Endothelial cell of umbilical vein (primary cell): ENCODE results near the gene NRG3. TPM values are rescaled to one million over a fixed set of nuclear protein-coding genes. Genes with fewer than 3 reads are reported as not detected.

ENCODE experiments used
- BruUV-seq: library from RNA; stranded (reverse); fragments of 400-500 nt; replicated peaks from 2 replicates; lab custom pipeline; 2021; lab: Mats Ljungman, UMichigan
- CTCF ChIA-PET: fragments of 300-600, 350-600 bp; sonication (Branson Sonifier 250); formaldehyde crosslinking; loops from one replicate; lab custom pipeline; 2021; ENCODE audit warnings: antibody characterized with exemption, inconsistent platforms; lab: Charles Lee
- POLR2A ChIA-PET: fragments of 300-600, 350-600 bp; sonication (Branson Sonifier 250); formaldehyde crosslinking; loops from one replicate; lab custom pipeline; 2021; ENCODE audit warnings: antibody characterized with exemption, inconsistent platforms; lab: Charles Lee
- DNase-seq: peaks from one replicate; pipeline ENCODE4 v3.0.0-alpha.2; 2011; ENCODE audit warnings: low read depth, low spot score
- FAIRE-seq: peaks from 2 replicates; lab custom pipeline; 2011; peaks lifted over from hg19 to GRCh38; lab: Jason Lieb, UNC
- H2AFZ ChIP-seq: 2 replicates; pipeline ENCODE4 v1.6.0; 2012; ENCODE audit warnings: low read depth, low read length, control low read depth, inconsistent platforms
- H3K27ac ChIP-seq: 2 replicates; pipeline ENCODE4 v1.5.1; 2011; ENCODE audit warnings: low read depth, mild to moderate bottlenecking, control low read depth, low read length, moderate library complexity; ENCODE audit not compliant: insufficient read depth
- H3K27me3 ChIP-seq, 2 experiments: 2 replicates each; pipeline versions ENCODE4 v1.6.0 to v1.6.1; 2011; ENCODE audit warnings: low read length in 2 of 2, mixed read lengths in 1 of 2; ENCODE audit not compliant: control insufficient read depth in 2 of 2, insufficient read depth in 2 of 2
- H3K36me3 ChIP-seq, 2 experiments: 2 replicates in 1 of 2; 3 replicates in 1 of 2; pipeline ENCODE4 v1.5.1; 2011; ENCODE audit warnings: low read length in 2 of 2, mild to moderate bottlenecking in 1 of 2, moderate library complexity in 1 of 2; ENCODE audit not compliant: control insufficient read depth in 2 of 2, insufficient read depth in 2 of 2; ENCODE audit errors: extremely low read depth in 1 of 2
- H3K4me1 ChIP-seq: 3 replicates; pipeline ENCODE4 v1.5.1; 2011; ENCODE audit warnings: mild to moderate bottlenecking, low read length; ENCODE audit not compliant: control insufficient read depth, insufficient read depth; ENCODE audit errors: extremely low read depth
- H3K4me2 ChIP-seq: 2 replicates; pipeline ENCODE4 v1.6.1; 2011; ENCODE audit warnings: low read length, control low read depth, mixed read lengths; ENCODE audit not compliant: insufficient read depth
- H3K4me3 ChIP-seq, 3 experiments: fragments of 200-600 bp in 1 of 3; sonication (generic), shearing (Covaris generic) in 1 of 3; replicated peaks in 1 of 3; 2 replicates each; pipeline ENCODE4 v1.5.1; 2011 to 2016; ENCODE audit warnings: control low read depth in 3 of 3, low read length in 3 of 3, mild to moderate bottlenecking in 2 of 3, inconsistent platforms in 1 of 3, low read depth in 1 of 3, moderate library complexity in 1 of 3; ENCODE audit not compliant: insufficient read depth in 1 of 3
- H3K79me2 ChIP-seq: 2 replicates; pipeline ENCODE4 v1.6.0; 2012; ENCODE audit warnings: low read length, inconsistent platforms; ENCODE audit not compliant: control insufficient read depth, insufficient read depth
- H3K9ac ChIP-seq: replicated peaks from 2 replicates; pipeline ENCODE3; 2011; ENCODE audit warnings: low read length, control low read depth; ENCODE audit not compliant: insufficient read depth; ENCODE audit errors: extremely low read depth
- H3K9me1 ChIP-seq: replicated peaks from 3 replicates; pipeline ENCODE4 v1.6.0; 2011; ENCODE audit warnings: mild to moderate bottlenecking, low read length; ENCODE audit not compliant: control insufficient read depth, insufficient read depth; ENCODE audit errors: extremely low read depth
- H3K9me3 ChIP-seq: replicated peaks from 2 replicates; pipeline ENCODE4 v1.5.1; 2012; ENCODE audit warnings: low read length, inconsistent platforms; ENCODE audit not compliant: control insufficient read depth, insufficient read depth
- H4K20me1 ChIP-seq: replicated peaks from 2 replicates; pipeline ENCODE3; 2011; ENCODE audit warnings: mild to moderate bottlenecking, low read length; ENCODE audit not compliant: control insufficient read depth, insufficient read depth; ENCODE audit errors: extremely low read depth
- CTCF ChIP-seq, 2 donors: IDR thresholded peaks; 1 replicate in 1 of 2; 2 replicates in 1 of 2; pipeline ENCODE4 v1.5.1; 2011; ENCODE audit warnings: low read length in 2 of 2, mild to moderate bottlenecking in 2 of 2, moderate library complexity in 2 of 2, control low read depth in 1 of 2, inconsistent platforms in 1 of 2, low read depth in 1 of 2; ENCODE audit not compliant: insufficient read depth in 1 of 2; ENCODE audit errors: extremely low read depth in 1 of 2
- EZH2 ChIP-seq: IDR thresholded peaks from 2 replicates; pipeline ENCODE4 v1.6.1; 2012; ENCODE audit warnings: borderline replicate concordance, low read depth, mild to moderate bottlenecking, moderate library complexity, low read length, inconsistent platforms; ENCODE audit not compliant: severe bottlenecking
- FOS ChIP-seq: IDR thresholded peaks from 2 replicates; pipeline ENCODE4 v1.6.1; 2011; ENCODE audit warnings: mild to moderate bottlenecking, low read length, moderate library complexity, borderline replicate concordance; ENCODE audit not compliant: insufficient read depth
- GATA2 ChIP-seq: IDR thresholded peaks from 2 replicates; pipeline ENCODE4 v1.7.0; 2011; ENCODE audit warnings: low read depth, mild to moderate bottlenecking, moderate library complexity, mixed read lengths, low read length; ENCODE audit not compliant: insufficient read length, insufficient read depth
- JUN ChIP-seq: IDR thresholded peaks from 2 replicates; pipeline ENCODE4 v1.6.1; 2011; ENCODE audit warnings: borderline replicate concordance, low read depth; ENCODE audit not compliant: insufficient read length, insufficient read depth
- MAX ChIP-seq: IDR thresholded peaks from 2 replicates; pipeline ENCODE4 v1.6.1; 2011; ENCODE audit not compliant: insufficient read depth, insufficient read length
- MYC ChIP-seq: IDR thresholded peaks from one replicate; pipeline ENCODE4 v1.6.1; 2011; ENCODE audit warnings: mild to moderate bottlenecking, low read depth, low read length
- POLR2A ChIP-seq: IDR thresholded peaks from 2 replicates; pipeline ENCODE4 v1.6.1; 2012; ENCODE audit warnings: low read depth, mild to moderate bottlenecking, control low read depth, low read length
- POLR2AphosphoS5 ChIP-seq: IDR thresholded peaks from 2 replicates; pipeline ENCODE4 v1.6.1; 2012; ENCODE audit warnings: low read depth, mild to moderate bottlenecking, control low read depth, low read length, moderate library complexity; ENCODE audit not compliant: insufficient read depth
- dilution Hi-C: fragments of 300-500 bp; cut with MboI; formaldehyde crosslinking; loops from one replicate; pipeline ENCODE4 v1.15.0; 2019; ENCODE audit warnings: low sequenced_read_pairs; ENCODE audit not compliant: extremely low pct_ligation_motif_present
- intact Hi-C: fragments of 100-400 bp; cut with micrococcal nuclease; formaldehyde crosslinking; loops from one replicate; pipeline ENCODE4 v1.10.0; 2022
- polyA plus RNA-seq, 4 experiments: library from polyadenylated mRNA; depleted of rRNA in 3 of 4; stranded (reverse) in 3 of 4; unstranded in 1 of 4; fragments of >200 nt; gene quantifications; 2 replicates each; pipeline versions ENCODE4 v1.2.1 to v1.2.3, GENCODE V29; 2011 to 2012; ENCODE audit warnings: missing spikeins in 1 of 4
- total RNA-seq: library from RNA; stranded (reverse); gene quantifications from 2 replicates; pipeline ENCODE4 v1.2.3, GENCODE V29; 2021

Gene NRG3
- total and polyA plus RNA-seq, 2 donors (not counting 3 experiments of a cell fraction or from before 2014, with no cell fraction given), result 1.9 to 3.9 TPM

GRCh38 chr10:82883603-82884002 lies 1008.6 kb downstream of the NRG3 start:
- no peaks in the 10 kb centered on the region for H4K20me1 ChIP-seq
- H2AFZ ChIP-seq, result no peak overlapping the region
- no peak overlapping the region for H3K27ac ChIP-seq
- H3K27me3 ChIP-seq, result no peaks in the 10 kb centered on the region
- H3K79me2 ChIP-seq, result no peaks in the 10 kb centered on the region
- H3K4me3 ChIP-seq, result no peak overlapping the region
- DNase-seq (no peak), FAIRE-seq (no peak)
- BruUV-seq, result no TSS peak
- TF ChIP-seq CTCF (IDR thresholded peaks at IDR 0.05; ENCODE audit: extremely low read depth in 1 of 2, insufficient read depth in 1 of 2, low read depth in 1 of 2, low read length in 2 of 2) (no peak), JUN (no peak), MYC (no peak), FOS (no peak), GATA2 (no peak), MAX (no peak), EZH2 (no peak), POLR2A (no peak), POLR2AphosphoS5 (no peak)
- H3K9me1 ChIP-seq, result no peaks in the 10 kb centered on the region
- dilution Hi-C loops (no loop called here), intact Hi-C loops (no loop called here)
- ChIA-PET POLR2A (no interaction called here), CTCF (no interaction called here)
- no peak overlapping the region for H3K4me2 ChIP-seq
- H3K36me3 ChIP-seq, result no peaks in the 10 kb centered on the region
- no peak overlapping the region for H3K9ac ChIP-seq
- no peaks in the 10 kb centered on the region for H3K9me3 ChIP-seq
- no peaks in the 10 kb centered on the region for H3K4me1 ChIP-seq
